HG03460 (cell line): Measurements from ENCODE around the gene TCERG1L.
"Not testable (repeated sequence)": the region's sequence is repeated elsewhere in the genome, so short reads cannot be mapped to it uniquely, and the experiment has no call there.

ENCODE experiments used
- ATAC-seq: cut with Tn5 transposase; IDR thresholded peaks from one replicate; pipeline ENCODE4 v1.9.1; 2021; ENCODE audit not compliant: unreplicated experiment

The TCERG1L gene

DNA sequence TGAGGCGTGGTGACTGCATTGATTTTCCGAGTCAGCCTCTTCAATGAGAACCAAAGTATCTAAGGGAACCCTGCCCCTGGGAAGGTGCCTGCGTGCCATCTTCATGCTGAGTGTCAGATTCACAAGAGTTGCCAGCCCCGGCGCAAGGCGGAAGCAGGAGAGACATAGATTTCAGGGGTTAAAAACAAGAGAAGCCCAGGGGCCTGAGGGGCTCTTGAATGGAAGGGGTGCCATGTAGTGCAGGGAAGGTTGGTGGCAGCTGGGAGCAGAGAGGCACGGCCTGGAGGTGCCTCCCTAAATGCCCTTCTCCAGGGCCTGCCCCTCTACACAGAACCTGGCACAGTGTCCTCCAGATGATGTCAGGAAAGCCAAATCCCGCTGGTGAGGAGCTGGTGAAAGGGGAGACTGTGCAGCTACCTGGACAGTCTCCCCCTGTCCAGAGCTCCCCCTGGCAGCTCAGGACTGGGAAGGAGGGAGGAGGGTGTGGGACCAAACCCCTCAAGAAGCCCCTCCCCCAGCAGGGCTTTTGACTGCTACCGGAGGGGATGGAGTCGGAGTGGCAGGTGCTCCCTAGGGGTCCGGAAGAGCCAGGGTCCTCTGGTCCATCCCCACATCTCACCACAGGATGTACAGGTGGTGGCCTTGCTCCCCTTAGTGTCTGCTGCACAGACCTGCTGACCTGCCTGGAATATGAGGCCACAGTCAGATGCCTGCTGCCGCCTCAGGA, 137.9 kb downstream of the TCERG1L start:
- ATAC-seq: no peak

DNA sequence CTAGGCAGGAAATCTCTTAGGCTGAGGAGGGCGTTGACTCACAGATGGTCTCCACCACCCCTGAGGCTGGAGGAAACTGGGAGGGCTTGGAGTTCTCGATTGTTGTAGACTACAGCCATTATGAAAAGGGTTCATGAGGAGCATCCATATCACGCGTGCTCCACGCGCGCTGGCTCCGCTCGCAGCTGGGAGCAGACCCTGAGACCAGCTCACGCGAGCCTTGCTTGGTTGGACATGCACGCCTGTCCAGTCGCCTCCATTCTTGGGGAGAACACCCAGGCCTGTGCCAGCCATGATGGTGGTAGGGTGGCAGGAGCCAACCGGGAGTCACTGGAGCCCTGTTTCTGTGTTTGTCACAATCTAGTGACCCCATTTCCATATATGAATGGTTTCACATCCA, 139.1 kb downstream of the TCERG1L start:
- no peak for ATAC-seq

DNA sequence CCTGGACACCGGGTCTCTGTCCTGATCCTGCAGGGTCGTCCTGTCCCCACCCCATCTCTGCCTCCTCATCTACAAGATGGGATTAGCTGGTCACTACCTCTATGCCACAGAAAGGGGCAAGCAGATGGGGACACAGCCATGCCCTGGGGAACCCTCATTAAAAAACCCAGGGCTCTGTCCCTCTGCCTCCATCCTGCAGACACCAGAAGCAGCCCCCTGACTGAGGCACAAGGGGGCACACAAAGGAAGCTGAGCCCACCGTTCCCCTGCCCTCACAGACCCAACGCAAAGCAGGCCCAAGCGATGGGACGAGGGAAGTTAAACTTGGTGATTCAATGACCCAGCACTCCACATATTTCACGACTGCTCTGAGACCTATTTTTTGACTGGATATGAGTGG, 142.4 kb downstream of the TCERG1L start:
- no peak for ATAC-seq

DNA sequence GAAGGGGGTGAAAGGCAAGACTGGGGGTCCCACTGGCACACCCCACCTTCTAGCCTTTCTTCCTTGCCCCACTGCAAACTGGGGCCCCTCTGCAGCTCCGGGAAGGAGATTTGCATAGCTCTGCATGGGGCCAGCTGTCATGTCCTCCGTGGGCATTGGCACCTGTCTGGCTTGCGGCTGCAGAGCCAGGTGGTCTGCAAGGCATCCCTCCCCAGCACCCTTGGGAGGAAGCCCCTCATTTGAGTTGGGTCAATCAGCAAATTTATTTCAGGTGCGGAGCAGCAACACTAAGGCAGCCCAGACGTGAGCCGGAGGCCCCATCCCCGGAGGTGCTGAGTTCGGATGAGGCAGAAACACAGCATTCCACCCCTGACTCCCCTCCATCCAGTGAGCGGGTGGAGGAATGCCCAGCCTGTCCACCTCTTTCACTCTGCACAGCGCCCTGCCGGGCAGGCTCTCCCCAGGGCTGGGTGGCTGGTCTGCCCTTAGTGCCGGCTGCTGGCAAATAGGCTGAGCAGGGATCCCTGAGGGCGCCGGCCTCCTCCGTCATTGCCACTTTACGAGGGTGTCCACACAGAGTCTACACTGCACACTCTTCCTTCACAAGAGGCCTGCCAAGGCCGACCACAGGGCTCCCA, 143.2 kb downstream of the TCERG1L start:
- ATAC-seq: no peak

DNA sequence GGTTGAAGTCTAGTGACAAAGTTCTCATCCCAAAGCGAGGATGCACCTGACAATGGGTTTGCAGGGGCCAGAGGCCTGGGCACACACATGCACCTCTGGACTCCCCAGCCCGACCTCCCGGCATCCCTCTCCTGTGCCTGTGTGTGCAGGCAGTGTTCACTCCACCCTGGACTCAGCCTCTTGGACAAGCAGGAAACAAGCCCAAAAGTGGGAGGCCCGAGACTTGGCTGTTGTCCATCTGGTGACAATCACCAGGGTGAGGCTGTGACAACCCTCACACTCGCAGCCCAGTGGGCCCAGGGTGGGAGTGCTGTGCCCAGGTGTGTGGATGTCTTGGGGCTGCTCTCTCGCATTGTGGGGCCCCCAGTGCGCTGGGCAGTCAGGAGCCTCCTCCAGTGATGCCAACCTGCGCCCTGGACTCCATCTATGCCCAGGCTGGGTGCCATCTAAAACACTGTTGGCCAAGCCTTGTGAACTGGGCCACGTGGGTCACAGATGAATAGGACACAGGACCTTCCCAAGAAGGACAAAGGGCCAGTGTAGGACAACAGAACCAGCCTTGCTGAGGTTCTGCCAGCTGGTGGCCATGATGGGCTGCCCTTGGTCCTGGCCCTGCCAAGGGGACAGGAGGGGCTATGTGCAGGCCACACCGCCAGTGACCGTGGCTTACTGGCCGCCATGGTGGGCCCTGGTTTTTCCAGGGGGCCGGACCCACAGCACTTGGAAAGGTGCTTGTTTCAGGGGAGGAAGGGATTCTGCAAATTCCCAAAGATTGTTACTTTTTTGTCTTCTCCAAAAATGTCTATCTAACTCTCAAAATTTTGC, 144.3 kb downstream of the TCERG1L start:
- no peak for ATAC-seq

DNA sequence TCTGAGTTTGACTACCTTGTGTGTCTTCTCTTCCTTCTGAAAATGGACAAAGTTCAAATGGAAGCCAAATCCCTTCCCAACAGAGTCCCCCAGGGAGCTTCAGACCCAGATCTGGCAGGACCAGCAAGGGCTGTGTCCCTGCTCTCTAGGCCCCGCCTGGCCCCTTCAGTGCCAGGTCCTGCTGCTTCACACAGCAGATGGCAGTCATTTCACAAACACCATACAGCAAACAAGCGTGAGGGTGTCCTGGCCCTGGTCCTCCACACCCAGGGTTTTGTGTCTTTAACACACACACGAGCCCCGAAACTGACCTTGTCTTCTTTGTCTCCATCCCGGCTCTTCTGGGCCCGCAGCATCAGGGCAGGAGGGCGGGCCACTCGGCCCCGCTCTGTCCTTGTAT, 145.0 kb downstream of the TCERG1L start:
- ATAC-seq: no peak

DNA sequence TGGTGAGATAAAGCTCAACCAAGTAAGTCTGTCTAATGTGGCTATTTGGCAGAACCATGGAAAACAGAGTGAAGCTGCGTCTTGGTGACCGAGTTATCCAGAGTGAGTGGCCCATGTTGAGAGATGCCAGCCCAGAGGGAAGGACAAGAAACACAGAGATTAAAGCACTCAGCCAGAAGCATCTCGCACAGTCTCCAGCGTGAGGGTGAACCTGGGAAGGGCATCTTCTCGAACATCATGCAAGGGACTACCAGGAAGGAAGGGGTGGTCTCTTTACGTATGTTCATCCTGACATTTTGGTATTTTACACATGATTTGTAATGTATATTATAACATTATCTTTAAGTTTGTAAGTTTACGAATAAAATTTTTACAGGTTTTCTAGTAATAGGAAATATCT, 146.4 kb downstream of the TCERG1L start:
- ATAC-seq: no peak

DNA sequence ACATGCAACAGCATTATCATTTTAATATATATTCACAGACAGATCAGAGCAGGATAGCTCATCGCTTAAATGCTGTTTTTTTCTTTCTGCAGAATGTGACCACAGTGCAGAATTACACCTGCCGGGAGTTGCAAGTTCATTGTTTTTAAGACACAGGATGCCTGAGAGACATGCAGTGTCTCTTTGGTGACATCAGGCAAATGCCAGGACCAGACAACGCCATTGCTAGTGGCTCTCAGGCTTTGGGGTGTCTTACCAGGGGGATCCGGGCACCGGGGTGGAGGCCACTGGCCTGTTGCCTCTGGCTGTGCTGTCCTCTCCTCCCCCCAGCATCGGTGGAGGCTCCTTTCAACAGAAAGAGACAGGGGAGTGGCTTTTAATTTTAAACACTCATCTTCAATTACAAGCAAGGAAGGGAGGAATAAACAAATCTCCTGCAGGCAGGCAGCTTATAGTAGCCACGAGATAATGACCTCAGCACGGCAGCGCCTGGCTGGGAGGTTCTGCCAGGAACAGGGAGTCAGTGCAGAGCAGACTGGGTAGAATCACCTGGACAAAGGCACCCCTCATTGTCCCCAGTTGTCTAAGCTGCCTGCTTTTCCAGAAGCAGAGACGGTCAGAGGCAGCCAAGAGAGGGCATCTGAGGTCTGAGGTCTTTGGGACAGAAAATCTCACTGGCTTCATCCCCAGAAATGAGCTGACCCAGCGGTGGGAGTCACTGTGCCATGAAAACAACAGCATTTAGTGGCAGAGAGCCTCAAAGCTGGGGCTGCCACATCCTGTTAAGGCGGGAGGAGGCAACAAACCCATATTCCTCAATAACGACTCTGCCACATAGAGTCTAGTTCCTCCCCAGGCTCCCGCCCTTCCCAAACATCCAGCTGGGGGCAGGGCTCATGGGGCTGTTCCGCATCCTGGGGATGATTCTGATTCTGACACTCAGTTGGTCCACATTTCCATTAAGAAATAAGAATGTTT, 148.4 kb downstream of the TCERG1L start:
- no peak for ATAC-seq

DNA sequence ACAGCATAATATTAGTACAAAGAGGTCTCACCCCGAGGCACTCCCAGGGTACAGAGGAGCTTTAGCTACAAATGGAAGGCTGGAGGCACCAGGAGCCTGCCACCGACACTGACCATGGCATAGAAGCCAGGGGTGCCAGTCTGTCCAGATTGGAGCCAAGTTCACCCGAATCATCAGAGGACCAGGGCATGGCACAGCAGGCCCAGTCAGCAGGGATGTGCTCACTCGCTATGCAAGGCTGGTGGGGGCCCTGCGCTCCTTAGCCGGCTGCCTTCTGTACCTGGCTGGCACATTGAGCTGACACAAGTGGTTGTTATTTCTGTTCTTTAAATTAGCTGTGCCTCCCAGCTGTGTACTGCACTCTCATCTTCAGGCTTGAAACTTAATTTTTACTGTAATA, 149.3 kb downstream of the TCERG1L start:
- ATAC-seq: no peak

DNA sequence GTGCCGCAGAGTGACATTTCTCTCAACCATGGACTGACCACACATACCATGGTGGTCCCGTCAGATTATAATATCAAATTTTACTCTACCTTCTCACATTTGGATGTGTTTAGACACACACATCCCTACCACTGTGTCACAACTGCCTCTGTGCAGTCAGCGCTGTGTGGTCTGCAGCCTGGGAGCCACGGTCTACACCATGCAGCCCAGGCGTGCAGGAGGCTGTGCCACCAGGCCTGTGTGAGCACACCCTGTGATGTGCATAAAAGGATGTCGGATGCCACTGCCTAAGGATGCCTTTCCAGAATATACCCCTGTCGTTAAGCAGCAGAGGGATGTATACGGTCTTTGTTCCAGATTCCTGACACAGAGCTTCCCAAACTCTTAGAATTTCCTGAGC, 150.4 kb downstream of the TCERG1L start:
- ATAC-seq: no peak

DNA sequence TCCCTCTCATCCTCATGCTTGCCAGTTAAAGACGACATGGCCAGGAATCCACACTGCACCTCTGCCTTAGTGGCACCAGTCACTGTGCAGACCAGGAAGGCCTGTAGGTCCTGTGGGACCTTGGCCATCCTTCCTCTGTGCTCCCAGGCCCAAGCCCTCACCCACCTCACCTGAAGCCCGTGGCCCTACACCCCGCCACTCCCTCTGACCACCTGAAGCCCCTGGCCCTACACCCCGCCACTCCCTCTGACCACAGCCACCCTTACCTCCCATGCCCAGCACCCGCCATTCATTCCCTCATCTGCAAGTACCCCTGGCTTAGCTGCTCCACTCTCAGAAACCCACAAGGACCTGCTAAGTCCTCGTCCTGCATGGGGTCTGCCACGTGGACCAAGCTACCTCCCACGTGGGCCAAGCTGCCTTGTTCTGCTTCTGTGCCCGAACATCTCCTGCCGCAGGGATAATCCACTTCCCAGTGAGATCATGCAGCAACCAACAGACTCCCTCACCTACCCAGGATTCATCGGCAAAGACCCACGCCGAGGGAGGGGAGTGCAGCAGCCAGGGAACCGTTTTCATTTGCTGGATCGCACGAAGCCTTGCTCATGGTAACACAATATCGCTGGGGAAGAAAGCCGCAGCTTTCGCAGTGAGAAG, 151.2 kb downstream of the TCERG1L start:
- no peak for ATAC-seq

DNA sequence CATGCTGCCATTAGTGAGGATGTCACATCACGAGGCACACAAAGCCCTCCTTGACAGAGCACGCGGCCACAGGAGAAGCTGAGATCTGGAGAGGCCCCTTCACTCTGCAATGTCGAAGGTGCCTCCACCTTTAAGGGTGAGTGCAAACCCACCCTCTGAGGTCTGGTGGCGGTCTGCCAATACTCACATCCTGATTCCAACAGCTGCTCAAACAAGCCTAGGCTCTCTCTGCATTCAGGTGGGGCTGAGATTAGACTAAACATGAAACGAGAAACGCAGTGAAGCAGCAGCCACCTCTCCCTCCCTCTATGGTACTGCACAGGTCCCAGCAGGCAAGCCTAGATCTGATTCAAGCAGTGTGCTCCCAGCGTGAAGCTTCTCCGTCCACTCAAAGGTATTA, 151.8 kb downstream of the TCERG1L start:
- ATAC-seq: no peak

DNA sequence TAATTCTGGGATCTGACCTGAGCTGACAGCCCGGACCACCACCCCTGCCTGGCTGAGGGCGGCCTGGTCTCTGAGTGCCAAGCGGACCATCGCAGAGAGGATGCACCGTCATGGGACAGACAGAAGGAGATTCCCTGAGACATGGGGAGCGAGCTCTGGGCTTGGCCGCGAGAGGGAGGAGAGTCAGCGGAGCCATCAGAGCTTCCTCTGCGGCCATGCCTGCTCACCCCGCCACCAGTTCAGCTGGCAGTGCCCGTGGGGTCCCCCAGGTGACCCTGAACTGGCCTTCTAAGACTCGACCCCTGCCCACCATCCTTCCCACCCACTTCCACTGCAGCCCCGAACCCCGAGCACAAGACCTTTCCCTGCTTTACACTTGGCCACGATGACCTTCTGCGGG, 152.8 kb downstream of the TCERG1L start:
- ATAC-seq: no peak

DNA sequence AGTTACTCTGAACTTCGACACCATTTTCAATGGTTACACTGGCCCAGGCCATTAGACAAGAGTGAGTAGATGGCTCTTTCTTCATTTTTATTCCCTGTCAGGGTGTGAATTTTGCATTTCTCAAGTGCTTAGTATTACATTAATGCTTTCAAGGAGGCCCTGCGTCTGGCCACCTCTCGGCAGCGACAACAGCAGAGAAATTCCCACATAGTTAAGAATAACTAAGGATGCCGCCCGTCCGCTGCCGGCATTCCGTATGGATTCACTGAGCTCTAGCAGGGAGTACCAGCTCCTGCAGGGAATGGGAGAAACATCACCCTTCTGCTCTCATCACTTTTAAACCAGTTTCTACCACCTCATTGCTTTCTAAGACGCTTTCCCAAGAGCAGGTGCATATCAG, 153.6 kb downstream of the TCERG1L start:
- ATAC-seq: no peak

DNA sequence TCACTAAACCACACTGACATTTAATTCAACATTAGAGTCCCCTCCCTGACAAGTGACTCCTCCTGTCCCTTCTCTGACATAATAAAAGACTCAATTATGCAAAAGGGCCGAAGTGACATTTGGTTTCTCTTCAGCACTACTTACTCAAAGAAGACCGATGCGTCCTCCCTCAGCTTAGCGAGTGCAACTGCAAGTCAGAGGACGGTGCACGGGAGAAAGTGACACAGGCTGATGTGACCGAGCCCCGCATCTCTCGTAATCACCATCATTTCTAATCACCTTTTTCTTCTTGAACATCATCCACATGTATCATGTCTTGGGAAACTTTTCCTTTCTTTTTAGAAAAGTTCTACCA, 155.7 kb downstream of the TCERG1L start:
- ATAC-seq: no peak

DNA sequence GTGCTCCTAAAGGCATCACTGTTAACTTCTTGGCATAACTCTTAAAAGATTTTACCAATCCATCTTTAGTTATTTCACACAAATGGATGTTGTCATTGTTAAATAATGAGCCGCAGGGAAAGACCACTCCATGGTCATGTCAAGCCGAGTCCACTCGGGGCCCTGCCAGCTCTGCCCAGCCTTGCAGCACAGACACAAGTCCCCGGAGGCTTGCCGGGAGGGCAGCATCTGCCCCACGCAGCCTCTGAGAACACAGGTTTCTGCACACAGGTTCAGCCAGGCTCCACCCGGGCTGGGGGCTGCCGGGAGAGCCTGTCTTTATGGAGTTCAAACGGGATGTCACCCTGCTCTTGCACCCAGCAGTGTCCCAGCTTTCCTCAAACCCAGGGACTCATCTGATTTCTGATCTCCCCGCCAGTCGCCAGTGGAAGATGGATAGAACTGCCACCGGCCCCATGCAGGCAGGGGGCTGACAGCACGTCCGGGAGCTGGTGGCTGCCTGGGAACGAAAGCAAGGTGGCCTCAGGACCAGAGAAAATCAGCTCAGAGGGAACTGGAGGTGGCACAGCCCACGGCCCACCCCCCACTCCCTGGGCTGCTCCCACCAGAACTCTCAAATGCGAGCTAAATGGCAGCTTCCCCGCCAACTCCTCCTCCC, 156.2 kb downstream of the TCERG1L start:
- no peak for ATAC-seq

DNA sequence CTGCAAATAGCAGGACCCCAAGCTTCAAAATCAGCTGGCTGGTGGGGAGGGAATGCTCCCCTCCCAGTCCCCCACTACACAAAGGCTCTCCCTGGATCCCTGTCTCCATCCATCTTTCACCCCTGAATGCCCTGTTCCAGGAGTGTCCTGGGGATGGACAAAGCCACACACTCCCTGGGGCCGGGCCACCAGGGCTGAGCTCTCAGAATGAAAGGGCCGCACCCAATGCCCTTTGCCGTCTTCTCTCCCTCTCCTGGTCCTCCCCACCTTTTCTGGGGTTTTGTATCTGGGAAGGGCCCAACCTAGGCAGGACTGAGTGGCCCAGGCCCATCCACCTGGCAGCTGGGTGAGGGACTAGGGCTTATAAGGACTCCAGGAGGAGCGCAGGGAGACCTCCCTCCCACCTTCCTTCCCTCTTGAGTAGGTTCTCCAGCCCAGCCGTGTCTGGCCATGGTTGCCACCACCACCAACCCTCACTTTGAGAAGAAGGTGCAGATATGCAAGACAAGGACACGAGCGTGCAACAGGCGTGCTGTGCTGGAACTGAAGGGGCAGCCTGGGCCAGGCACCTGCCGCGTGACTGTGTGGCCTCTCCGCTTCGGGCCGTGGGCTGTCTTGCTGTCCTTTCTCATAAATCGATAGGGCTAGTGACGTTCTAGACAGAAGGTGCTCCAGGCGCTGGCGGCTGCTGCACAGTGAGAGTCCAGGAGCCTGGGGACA, 157.1 kb downstream of the TCERG1L start:
- ATAC-seq: no peak

DNA sequence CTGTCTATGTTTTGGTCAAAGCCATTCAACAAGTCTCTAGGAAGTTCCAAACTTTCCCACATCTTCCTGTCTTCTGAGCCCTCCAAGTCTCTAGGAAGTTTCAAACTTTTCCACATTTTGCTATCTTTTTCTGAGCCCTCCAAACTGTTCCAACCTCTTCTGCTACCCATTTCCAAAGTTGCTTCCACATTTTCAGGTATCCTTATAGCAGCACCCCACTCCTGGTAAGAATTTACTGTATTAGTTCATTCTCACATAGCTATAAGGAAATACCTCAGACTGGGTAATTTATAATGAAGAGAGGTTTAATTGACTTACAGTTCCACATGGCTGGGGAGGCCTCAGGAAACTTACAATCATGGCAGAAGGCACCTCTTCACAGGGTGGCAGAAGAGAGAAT, 159.1 kb downstream of the TCERG1L start:
- ATAC-seq: not testable (repeated sequence)

DNA sequence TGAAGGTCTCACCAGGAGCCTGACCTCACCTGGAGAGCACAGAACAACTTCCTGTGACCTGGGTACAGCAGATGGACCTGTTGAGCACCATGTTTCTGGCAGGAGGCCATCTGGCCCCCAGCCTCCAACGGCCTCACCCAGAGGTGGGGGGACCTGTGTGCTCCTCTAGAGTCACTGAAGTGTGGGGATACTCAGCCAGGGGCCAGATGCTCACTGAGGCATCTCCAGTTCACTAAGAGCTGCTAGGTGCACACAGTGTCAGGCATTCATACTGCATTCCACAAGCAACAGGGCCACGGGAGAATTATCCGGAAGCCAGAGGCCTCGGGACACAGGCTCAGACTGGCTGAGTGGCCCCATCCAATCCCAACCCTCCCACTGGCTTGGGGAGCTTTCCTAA, 161.4 kb downstream of the TCERG1L start:
- ATAC-seq: no peak
